ENCODE results near the gene AGAP1.

AGAP1 gene

DNA sequence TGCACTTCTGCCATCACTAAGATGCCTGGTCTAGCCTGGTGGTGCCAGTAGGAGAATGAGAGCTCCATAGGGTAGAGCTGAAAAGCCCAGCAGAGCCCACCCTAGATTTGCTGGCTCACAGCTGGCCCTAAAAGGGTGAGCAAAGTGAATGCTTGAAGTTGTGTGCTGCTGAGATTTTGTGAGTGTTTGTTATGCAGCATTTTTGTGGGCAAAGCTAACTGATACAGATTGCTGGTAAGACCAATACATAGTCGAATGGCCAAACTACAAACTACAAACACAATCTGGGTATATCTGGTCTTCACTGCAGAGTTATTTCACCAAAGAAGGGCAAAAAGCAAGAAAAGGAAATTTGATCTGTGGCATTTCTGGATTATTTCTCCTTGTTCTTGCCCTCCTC lies 7.1 kb upstream of the AGAP1 start:
- no peak for DNase-seq (ENCODE audit: low read depth in 3 of 3)

- DNase-seq (ENCODE audit: low read depth in 3 of 3), result no peak
These were observed 3.9 kb upstream of the AGAP1 start for GRCh38 chr2:235489897-235490296.

DNA sequence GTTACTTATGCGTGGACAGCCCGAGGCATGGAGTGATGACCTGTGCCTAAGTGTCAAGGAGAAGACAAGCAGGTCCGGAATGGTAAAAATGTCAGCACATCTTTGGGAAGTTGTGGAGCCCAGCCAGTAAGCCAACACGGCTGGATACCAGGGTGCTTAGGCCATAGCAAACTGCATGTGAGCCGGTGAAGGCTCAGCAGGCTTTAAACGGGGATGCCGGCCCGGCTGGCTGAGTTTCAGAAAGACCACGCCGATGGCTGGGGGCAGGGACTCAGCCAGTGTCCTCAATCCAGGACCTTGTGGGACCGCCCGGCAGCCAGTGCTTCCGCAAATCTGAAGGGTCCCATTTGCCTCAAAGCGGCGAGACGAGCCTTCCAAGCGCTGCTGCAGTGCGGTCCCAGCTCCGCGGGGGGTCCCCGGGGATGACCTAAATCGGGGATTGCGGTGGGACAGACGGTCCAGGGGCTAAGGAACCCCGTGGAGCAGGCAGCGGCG lies 946 bp upstream of the AGAP1 start:
- no peak for DNase-seq (ENCODE audit: low read depth in 3 of 3)

DNA sequence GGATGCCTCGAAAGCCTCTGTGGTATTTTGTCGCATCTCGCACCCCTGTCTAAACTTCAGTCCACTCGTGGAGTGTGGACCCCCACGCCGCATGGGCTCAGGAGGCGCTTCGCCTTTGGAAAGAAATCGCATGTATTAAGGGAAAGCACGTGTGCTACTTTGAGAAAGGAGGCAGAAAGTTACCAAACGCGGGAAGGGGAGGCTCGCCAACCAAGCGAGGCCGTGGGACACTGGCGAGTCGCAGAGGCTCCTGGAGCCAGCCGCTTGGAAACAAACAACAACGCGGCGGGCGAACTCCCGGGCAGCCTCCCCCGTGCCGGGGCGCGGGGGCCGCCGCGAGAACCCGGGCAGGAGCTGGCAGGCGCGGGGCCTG lies 455 bp upstream of the AGAP1 start:
- no peak for DNase-seq (ENCODE audit: low read depth in 3 of 3)

DNA sequence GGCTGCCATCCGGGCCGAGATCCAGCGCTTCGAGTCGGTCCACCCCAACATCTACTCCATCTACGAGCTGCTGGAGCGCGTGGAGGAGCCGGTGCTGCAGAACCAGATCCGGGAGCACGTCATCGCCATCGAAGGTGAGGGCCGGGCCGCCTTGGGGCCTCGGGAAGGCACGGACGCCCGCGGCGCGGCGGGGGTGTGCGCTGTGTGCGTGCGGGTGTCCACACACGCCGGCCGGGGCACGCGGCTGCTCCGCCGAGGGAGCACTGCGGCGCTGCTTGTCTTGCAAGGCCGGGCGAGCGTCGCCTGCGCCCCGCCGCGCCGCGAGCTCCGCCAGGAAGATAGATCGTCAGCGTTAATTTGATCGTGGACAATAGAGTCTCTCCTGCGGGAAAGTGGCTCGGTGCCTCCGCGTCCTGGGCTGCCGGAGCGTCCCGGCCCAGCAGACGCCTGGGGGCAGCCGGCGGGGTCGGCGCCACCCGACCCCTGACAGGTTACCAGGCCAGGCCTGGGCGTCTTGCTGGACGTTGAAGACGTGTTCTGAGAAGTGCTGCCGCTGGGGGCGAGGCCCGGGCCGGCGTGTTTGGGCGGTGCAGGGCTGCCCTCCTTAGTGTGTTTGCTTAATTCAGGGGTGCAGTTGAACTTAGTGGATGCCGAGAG lies 1.0 kb downstream of the AGAP1 start:
- DNase-seq (ENCODE audit: low read depth in 3 of 3), result no peak

- no peak for DNase-seq (ENCODE audit: low read depth in 3 of 3)
These were observed 1.8 kb downstream of the AGAP1 start for GRCh38 chr2:235495373-235496238.

GRCh38 chr2:235496239-235496621 lies 2.4 kb downstream of the AGAP1 start:
- DNase-seq (ENCODE audit: low read depth in 3 of 3), result no peak

DNA sequence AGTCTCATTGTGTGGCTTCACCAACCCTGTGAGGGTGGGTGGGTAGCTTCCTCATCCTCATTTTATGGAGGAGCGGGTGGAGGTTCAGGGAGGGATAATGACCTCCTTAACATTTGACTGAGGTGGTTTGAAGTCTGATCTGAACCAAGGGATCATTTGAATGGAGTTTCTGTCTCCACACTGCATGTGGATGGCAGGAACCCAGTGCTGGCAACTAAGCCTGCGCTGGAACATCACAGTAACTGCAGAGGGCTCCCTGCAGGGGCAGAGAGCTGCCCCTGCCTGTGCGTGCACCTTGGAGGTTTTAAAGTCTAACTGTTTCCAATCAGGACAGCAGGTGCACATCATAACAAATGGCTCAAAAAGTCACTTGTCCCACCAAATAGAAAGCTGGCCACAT lies 3.3 kb downstream of the AGAP1 start:
- no peak for DNase-seq (ENCODE audit: low read depth in 3 of 3)

DNA sequence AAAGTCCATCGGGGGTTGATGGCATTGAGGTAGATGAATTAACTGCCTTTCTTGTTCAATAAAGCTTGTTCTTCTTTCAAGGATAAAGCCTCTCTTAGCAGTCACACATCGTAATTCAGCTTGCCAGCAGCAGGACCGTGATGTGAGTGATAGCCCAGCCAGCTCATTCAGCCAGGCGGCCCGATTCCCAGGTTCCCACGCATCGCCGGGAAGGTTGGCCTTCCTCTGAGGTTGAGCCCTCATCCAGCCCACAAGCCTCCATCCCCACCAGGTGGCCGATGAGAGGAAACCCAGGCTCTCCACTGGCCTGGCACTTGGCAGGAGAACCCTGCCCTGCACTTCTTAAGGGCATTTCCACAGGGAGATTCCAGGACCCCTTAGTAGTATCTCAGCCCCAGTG lies 4.7 kb downstream of the AGAP1 start:
- no peak for DNase-seq (ENCODE audit: low read depth in 3 of 3)

DNA sequence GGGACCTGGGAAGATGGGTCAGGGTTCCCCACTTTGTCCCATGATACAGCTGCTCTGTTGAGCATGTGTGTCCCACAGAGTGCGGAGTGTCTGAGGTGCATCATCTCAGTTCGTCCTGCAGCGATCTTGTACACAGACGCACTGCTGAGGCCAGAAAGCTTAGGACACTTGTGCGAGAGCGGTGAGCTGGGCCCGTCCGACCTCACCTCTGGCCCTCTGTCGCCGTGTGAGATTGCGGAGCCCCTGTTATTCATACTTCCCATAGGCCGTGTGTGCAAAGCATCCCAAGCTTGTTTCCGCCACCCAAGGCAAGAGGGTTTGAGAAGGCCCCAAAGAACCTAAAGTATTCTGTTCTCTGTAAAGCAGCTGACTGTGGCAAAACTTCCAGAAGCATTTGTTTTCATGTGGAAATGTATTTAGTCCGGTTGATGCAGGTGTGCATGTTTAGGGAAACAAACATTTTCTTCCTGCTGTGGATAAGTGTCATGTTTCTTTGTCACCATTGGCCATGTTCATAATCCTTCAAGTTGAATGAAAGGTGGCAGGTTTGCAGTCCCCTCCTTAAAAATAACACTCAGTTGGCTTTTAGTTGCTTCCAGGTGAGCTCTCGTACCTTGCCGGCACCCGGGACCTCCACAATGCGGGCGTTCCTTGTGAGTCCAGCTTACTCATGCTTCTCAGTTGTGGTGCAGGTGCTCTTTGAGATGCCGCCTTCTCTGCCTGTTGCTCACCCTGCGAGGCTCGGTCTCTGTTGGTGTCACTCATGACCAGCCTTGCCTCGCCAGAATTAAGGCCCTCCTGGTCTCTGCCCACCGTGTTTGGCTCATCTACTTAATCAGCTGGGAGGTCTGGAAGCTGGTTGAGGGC lies 5.3 kb downstream of the AGAP1 start:
- DNase-seq (ENCODE audit: low read depth in 3 of 3), result no peak

- DNase-seq (ENCODE audit: low read depth in 3 of 3), result no peak
These were observed 6.4 kb downstream of the AGAP1 start for GRCh38 chr2:235500110-235500760.

DNA sequence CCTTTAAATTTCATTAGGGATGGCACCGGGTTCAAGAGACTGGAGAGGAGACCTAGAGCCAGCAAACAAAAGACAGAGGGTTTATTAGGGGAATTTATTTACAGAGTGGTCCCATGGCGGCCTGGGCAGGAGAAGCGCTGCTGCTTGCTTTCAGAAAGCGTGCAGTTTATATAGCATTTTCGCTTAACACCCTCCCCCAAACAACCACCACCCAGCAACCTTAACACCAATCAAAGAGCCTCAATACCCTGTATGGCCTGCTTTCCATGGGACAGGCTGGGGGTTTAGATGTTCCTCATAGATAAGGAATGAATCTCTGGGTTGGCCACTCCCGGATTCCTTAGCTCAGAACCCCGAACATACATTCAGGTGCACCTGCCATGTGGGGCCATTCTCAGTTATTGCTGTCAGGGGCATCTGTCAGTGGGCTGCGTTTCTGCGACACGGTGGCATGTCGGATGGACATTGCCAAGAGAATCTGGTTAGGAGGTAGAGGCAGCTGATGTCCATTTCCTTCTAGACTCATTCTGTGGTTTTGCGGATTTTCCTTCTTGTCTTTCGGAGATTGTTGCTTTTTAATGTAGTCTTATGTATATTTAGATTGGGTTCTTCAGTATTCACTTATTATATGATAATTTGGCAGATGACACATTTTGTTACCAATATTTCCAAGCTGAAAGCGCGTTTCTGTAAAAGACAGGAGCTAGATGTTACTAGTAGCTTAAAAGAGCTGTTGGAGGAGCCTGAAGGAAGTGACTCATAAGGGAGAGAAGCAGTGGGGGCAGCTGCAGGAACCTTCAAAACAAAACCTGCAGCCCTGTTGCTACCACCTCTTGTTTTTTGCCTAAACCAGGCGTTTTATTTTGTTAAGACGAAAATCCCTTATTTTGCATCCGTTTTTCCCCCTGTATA lies 7.2 kb downstream of the AGAP1 start:
- DNase-seq (ENCODE audit: low read depth in 3 of 3), result no peak

GRCh38 chr2:235501673-235502031 lies 7.8 kb downstream of the AGAP1 start:
- DNase-seq (ENCODE audit: low read depth in 3 of 3), result no peak

DNA sequence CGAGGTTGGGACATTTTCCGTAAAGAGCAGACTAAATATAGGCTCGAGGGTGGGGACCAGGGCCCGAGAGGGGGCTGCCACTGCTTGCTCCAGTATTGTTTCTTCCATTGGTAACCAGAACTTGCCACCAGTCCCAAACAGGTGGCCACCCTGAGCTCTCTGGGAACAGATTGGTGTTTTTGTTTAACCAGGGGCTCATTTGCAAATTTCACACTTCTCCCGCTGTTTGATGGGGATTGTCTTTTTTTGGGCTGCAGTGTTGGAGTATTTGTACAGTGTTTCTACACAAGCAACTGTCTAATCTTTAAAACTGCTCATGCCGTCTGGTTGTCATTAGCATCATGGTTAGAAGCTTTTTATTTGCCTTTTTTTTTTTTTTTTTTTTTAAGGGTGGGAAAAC lies 8.5 kb downstream of the AGAP1 start:
- no peak for DNase-seq (ENCODE audit: low read depth in 3 of 3)

DNA sequence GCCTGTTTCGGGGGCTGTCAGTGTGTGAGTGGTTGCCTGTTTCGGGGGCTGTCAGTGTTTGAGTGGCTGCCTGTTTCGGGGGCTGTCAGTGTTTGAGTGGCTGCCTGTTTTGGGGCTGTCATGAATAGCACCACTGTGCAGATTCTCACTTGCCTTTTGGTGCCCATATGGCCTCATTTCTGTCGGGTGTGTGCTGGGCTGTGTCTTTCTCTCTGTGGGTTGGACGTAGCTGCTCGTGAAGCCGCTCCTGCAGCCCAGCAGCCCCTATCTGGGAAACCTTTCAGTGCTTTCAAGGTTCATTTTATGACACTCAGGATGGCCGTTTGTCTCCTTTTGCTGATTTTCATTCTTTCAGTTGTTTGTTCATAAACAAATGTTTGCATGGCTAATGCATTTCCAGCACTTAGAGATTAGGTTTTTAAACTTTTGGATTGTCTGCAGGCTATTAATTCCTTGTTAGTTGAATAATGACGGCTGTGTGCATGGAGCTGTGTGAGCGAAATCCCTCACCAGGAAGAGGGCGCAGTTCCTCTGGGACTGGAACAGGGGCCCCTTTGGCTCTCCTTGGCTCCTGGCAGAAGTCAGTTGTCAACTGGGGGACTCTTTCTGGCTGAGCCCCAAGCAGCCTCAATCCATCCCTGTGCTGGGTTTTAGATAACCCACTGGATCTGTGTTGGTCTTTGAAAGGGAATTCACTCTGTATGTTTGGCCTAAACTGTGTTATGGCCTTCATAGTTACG lies 10.8 kb downstream of the AGAP1 start:
- DNase-seq (ENCODE audit: low read depth in 3 of 3), result no peak

- DNase-seq (ENCODE audit: low read depth in 3 of 3), result no peak
These were observed 11.4 kb downstream of the AGAP1 start for GRCh38 chr2:235505181-235505741.

DNA sequence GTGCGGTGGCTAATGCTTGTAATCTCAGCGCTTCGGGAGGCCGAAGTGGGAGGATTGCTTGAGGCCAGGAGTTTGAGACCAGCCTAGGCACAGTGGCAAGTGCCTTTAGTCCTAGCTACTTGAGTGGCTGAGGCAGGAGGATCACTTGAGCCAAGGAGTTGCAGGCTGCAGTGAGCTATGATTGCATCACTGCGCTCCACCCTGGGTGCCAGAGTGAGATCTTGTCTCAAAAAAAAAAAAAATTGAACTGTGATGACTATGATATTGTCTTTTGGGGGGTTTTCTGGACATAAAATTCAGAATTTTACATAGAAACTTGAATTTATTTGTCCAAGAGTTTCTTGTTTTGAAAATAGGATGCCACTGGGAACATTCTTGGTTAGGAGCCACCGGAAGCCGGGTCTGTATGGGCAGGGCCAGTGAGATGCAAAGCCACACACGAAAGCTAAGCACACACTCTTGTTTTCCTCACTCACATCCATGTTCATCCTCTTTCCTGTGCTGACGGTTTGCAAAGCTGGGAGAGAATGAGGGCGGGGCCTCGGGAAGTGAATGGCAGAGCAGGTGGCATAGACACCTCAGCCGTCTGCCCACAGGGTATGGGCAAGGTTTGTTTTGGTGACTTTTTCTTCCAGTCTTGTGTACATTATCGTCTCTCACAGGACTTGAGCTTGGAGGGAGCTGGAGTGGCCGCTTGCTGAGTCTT lies 12.6 kb downstream of the AGAP1 start:
- DNase-seq (ENCODE audit: low read depth in 3 of 3), result no peak

- DNase-seq (ENCODE audit: low read depth in 3 of 3), result no peak
These were observed 13.3 kb downstream of the AGAP1 start for GRCh38 chr2:235506997-235507615.

DNA sequence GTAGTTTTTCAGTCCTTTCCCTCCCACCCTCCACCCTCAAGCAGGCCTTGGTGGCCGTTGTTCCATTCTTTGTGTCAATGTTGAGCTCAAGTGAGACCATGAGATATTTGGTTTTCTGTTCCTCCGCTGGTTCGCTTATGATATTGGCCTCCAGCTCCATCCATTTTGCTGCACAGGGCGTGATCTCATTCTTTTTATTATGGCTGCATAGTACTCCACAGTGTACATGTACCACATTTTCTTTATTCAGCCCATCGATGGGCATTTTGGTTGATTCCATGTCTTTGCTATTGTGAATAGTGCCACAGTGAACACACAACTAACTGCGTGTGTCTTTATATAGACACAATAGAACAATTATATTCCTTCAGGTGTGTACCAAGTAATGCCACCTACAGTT lies 14.1 kb downstream of the AGAP1 start:
- no peak for DNase-seq (ENCODE audit: low read depth in 3 of 3)

Measured in stimulated activated CD4-positive, alpha-beta T cell treated with anti-CD3 and anti-CD28 coated beads, TNF-alpha, amount 100 ng/mL, for 48 hours (primary cell).